ENCODE measurements around the gene TTC22. TPM values are rescaled to one million over a fixed set of nuclear protein-coding genes. Genes with fewer than 3 reads are reported as not detected.

The TTC22 gene
- total RNA-seq, 4 donors from 2014 or later, result under 0.01 to 0.17 (median 0.09) TPM

DNA sequence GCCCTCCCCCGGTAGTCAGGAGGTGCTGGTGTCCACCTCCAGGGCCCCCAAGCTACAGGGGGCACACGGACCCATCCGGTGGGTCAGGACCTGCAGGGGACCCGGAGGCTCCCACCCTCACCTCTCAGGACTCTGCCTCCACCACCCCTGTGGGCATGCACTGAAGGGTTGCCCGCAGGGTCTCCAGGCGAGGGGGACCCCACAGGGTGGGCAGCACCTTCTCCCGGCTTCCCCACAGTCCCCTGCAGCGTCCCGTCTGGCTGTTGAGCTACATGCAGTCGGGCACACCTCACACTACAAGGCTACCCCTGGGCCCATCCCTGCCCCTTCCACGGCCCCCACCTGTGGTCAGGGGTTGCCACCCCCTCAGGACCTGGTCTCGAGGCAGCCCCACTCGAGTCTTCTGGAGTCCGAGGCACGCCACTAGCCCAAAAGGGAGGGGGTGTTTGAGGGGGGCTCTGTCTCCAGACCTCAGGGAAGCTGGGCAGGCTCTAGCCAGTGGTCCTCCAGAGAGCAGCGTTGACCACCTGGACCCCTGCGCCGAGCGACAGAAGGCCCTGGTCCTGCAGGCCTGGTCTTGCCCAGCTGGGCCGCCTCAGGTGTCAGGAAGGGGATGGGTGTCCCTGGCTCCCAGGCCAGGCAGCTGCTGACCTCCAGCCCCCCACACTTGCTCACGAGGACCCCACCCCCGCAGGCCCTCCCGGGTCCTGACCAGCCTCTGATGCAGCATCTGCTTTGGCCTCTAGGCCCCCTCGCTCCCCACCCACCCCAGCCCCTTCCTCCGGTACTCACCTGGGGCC, 46.4 kb downstream of the TTC22 start:
- H3K4me3 ChIP-seq, result no peak overlapping the region
- peaks cover 24 to 37% (median 30%) of the 10 kb centered on the region in 4 donors for H3K36me3 ChIP-seq
- no peak overlapping the region for H3K27ac ChIP-seq (replicated peaks in 1 of 4)
- intact Hi-C loops (cut with DNase I), result no loop called here
- TF ChIP-seq POLR2A (IDR thresholded peaks at IDR 0.05; ENCODE audit: low read depth), result no peak
- TF ChIP-seq, protein P1, sequence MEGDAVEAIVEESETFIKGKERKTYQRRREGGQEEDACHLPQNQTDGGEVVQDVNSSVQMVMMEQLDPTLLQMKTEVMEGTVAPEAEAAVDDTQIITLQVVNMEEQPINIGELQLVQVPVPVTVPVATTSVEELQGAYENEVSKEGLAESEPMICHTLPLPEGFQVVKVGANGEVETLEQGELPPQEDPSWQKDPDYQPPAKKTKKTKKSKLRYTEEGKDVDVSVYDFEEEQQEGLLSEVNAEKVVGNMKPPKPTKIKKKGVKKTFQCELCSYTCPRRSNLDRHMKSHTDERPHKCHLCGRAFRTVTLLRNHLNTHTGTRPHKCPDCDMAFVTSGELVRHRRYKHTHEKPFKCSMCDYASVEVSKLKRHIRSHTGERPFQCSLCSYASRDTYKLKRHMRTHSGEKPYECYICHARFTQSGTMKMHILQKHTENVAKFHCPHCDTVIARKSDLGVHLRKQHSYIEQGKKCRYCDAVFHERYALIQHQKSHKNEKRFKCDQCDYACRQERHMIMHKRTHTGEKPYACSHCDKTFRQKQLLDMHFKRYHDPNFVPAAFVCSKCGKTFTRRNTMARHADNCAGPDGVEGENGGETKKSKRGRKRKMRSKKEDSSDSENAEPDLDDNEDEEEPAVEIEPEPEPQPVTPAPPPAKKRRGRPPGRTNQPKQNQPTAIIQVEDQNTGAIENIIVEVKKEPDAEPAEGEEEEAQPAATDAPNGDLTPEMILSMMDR (IDR thresholded peaks at IDR 0.05), result no peak
- no peak for TF ChIP-seq EP300 (IDR thresholded peaks at IDR 0.05)
- no peak for TF ChIP-seq POLR2AphosphoS5 (IDR thresholded peaks at IDR 0.05)
- WGBS, result 80% methylated on average over 16 of the region's 25 CpGs
- DNase-seq (ENCODE audit: extremely low spot score), result no peak
- H3K27me3 ChIP-seq, result no peaks in the 10 kb centered on the region
- no peaks in the 10 kb centered on the region for H3K4me1 ChIP-seq
- no peaks in the 10 kb centered on the region for H3K9me3 ChIP-seq

DNA sequence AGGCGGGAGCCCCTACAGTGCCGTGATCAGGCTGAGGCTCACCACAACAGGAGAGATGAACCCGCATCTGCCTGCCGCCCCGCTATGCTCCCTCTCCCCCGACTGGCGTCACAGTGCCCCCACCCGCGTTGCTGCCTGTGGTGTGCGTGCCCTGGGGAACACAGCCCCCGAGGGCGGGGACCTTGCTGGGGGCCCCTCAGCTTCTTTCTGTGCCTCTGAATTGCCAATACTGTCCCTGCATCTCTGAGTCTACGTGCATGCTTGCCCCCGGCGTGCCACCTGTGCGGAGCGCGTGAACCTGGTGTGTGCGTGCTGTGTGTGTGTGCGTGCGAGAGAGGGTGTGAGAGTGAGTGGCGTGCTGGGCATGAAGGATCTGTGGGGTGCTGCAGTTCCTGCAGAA, 47.1 kb downstream of the TTC22 start:
- intact Hi-C loops (cut with DNase I), result no loop called here
- H3K27me3 ChIP-seq, result no peaks in the 10 kb centered on the region
- H3K9me3 ChIP-seq, result no peaks in the 10 kb centered on the region

DNA sequence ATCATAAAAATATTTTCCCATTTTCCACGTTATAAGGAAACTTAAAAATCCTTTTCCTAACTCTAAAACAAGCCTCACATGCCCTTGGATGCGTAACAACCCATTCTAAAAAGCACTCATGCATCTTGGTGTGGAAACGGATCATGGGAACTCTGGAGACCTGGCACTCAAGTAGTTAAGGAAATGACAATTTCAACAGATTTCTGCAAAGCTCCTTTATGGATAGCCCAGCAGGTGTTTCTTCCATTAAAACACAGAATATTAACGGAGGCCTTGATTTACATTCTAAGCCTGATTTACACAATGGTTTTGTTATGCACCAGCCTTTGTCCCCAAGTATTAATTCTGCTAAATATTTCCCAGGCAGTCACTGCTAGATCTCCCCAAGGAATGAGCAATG, 49.7 kb downstream of the TTC22 start:
- Histone ChIP-seq H3K27ac (replicated peaks in 1 of 4) (no peak overlapping the region), H3K9me3 (no peaks in the 10 kb centered on the region), H3K4me1 (no peaks in the 10 kb centered on the region), H3K4me3 (no peak overlapping the region), H3K27me3 (no peaks in the 10 kb centered on the region), H3K36me3 (peaks cover 2 to 11% (median 6%) of the 10 kb centered on the region in 4 donors)
- DNase-seq (ENCODE audit: extremely low spot score), result no peak
- 65% methylated on average over 4 of the region's 4 CpGs for WGBS
- TF ChIP-seq POLR2AphosphoS5 (IDR thresholded peaks at IDR 0.05) (no peak), EP300 (IDR thresholded peaks at IDR 0.05) (no peak), POLR2A (IDR thresholded peaks at IDR 0.05; ENCODE audit: low read depth) (no peak)
- TF ChIP-seq, protein P1 (IDR thresholded peaks at IDR 0.05), result no peak
- intact Hi-C loops (cut with DNase I), result no loop called here

More for the DNA sequence above, 47.1 kb downstream of the TTC22 start:
- TF ChIP-seq, protein P1 (IDR thresholded peaks at IDR 0.05), result no peak
- TF ChIP-seq EP300 (IDR thresholded peaks at IDR 0.05) (no peak), POLR2A (IDR thresholded peaks at IDR 0.05; ENCODE audit: low read depth) (no peak), POLR2AphosphoS5 (IDR thresholded peaks at IDR 0.05) (no peak)
- Histone ChIP-seq H3K36me3 (peaks cover 24 to 37% (median 30%) of the 10 kb centered on the region in 4 donors), H3K4me3 (no peak overlapping the region), H3K27ac (replicated peaks in 1 of 4) (no peak overlapping the region), H3K4me1 (no peaks in the 10 kb centered on the region)
- WGBS, result 92% methylated on average over 15 of the region's 22 CpGs
- no peak for DNase-seq (ENCODE audit: extremely low spot score)

DNA sequence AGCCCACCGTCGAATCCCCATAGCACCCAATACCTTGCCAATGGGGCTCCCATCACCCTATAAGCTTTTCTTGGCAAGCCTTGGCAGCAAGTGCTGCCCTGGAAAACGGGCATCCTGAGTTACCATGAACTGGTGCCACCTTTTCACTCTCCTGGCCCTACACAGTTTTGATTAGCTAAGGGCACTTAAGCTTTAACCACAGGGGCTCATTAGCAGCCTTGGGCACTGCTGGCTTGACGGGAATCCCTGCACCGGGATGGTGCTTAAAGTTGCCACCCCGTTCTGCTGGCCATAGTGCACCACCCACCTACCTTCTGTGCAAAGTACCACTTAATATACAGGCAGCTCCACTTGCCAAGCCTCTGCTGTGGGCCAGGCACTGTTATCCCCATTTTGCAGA, 50.5 kb downstream of the TTC22 start:
- no peaks in the 10 kb centered on the region for H3K9me3 ChIP-seq
- no peaks in the 10 kb centered on the region for H3K4me1 ChIP-seq
- DNase-seq (ENCODE audit: extremely low spot score), result no peak
- H3K27me3 ChIP-seq, result no peaks in the 10 kb centered on the region
- no peak overlapping the region for H3K4me3 ChIP-seq
- 89% methylated on average over 6 of the region's 6 CpGs for WGBS
- intact Hi-C loops (cut with DNase I), result no loop called here
- TF ChIP-seq EP300 (IDR thresholded peaks at IDR 0.05) (no peak), POLR2AphosphoS5 (IDR thresholded peaks at IDR 0.05) (no peak), POLR2A (IDR thresholded peaks at IDR 0.05; ENCODE audit: low read depth) (no peak)
- TF ChIP-seq, protein P1 (IDR thresholded peaks at IDR 0.05), result no peak
- H3K36me3 ChIP-seq, result peaks cover 0 to 6% (median 0%) of the 10 kb centered on the region in 4 donors
- no peak overlapping the region for H3K27ac ChIP-seq (replicated peaks in 1 of 4)

Measured in esophagus muscularis mucosa (tissue), 4 donors.